Peyer's patch (tissue), 4 donors: ENCODE measurements around the gene GABARAP. TPM values are rescaled to one million over a fixed set of nuclear protein-coding genes. Genes with fewer than 3 reads are reported as not detected.

Source experiments
- DNase-seq, 3 donors: peaks; one replicate each; pipeline ENCODE4 v3.0.0-alpha.2; 2017 to 2019
- H3K27ac ChIP-seq, 4 donors: fragments of 200-600 bp; sonication (generic); one replicate each; pipeline ENCODE4 v1.5.1; 2016 to 2019
- H3K27me3 ChIP-seq, 2 donors: fragments of 200-600 bp; sonication (generic); one replicate each; pipeline ENCODE4 v1.5.1; 2019
- H3K36me3 ChIP-seq, 3 donors: fragments of 200-600 bp; sonication (generic); one replicate each; pipeline ENCODE4 v1.5.1; 2016 to 2019
- H3K4me1 ChIP-seq, 4 donors: fragments of 200-600 bp; sonication (generic); one replicate each; pipeline ENCODE4 v1.5.1; 2016 to 2019
- H3K4me3 ChIP-seq, 4 donors: fragments of 200-600 bp; sonication (generic); 1 replicate in 3 of 4; 2 replicates in 1 of 4; pipeline ENCODE4 v1.5.1; 2016 to 2019; ENCODE audit warnings: mild to moderate bottlenecking in 1 of 4
- H3K9me3 ChIP-seq, 4 donors: fragments of 200-600 bp; sonication (generic); one replicate each; pipeline ENCODE4 v1.5.1; 2016 to 2019; ENCODE audit warnings: mild to moderate bottlenecking in 1 of 4
- CTCF ChIP-seq, 6 experiments: fragments of 450-650 bp in 4 of 6; fragments of 200-600 bp in 2 of 6; sonication (generic) in 1 of 6; IDR thresholded peaks; one replicate each; pipeline ENCODE4 v1.5.1; 2017 to 2019; ENCODE audit warnings: antibody characterized with exemption in 6 of 6, mild to moderate bottlenecking in 3 of 6, moderate library complexity in 1 of 6
- POLR2A ChIP-seq, 2 donors: fragments of 450-650 bp; IDR thresholded peaks; one replicate each; pipeline ENCODE4 v1.5.1; 2017; ENCODE audit warnings: antibody characterized with exemption in 2 of 2, mild to moderate bottlenecking in 2 of 2, moderate library complexity in 2 of 2
- total RNA-seq, 4 donors: library from RNA; depleted of rRNA; stranded (reverse); fragments of >200 nt; gene quantifications; one replicate each; pipeline ENCODE4 v1.1.0, GENCODE V29; 2016

The GABARAP gene
- total RNA-seq, 4 donors from 2014 or later = 288 to 521 (median 367) TPM

- Histone ChIP-seq H3K27me3 (peaks cover 0 to 10% of the 10 kb centered on the region in 2 donors), H3K4me3 (peak within 1 kb of the TSS; percentile 48 to 93 (median 68)), H3K4me1 (peaks cover 0 to 27% (median 14%) of the 10 kb centered on the region in 4 donors), H3K36me3 (peaks cover 0 to 18% (median 0%) of the 10 kb centered on the region in 3 donors), H3K9me3 (no peaks in the 10 kb centered on the region), H3K27ac (peak within 1 kb of the TSS; percentile 73 to 99 (median 90))
- TF ChIP-seq POLR2A (IDR thresholded peaks at IDR 0.05) (peak; percentile 98), CTCF (IDR thresholded peaks at IDR 0.05) (peak in 3 of 6 experiments; percentile 32 to 51 (median 43))
- peak; percentile 30 to 96 (median 93) for DNase-seq
Observed at GRCh38 chr17:7262192-7262934, 20.1 kb upstream of the GABARAP start, which contains the start of gene CLDN7. Gene CLDN7, minus strand, starts transcription at chr17:7262478. Its CDS starts 435 bp downstream, at chr17:7262043.

- Histone ChIP-seq H3K27me3 (peaks cover 0 to 10% of the 10 kb centered on the region in 2 donors), H3K9me3 (no peaks in the 10 kb centered on the region), H3K4me1 (peaks cover 0 to 31% (median 14%) of the 10 kb centered on the region in 4 donors), H3K36me3 (peaks cover 0 to 24% (median 0%) of the 10 kb centered on the region in 3 donors), H3K4me3 (peak overlapping the region; percentile 48 to 93 (median 68)), H3K27ac (peak overlapping the region; percentile 73 to 99 (median 90))
- TF ChIP-seq CTCF (IDR thresholded peaks at IDR 0.05) (no peak), POLR2A (IDR thresholded peaks at IDR 0.05) (no peak)
- DNase-seq = peak in 1 of 3 donors; percentile 64
Observed at GRCh38 chr17:7261379-7262191, 19.3 kb upstream of the GABARAP start.

- peaks cover 0 to 31% (median 14%) of the 10 kb centered on the region in 4 donors for H3K4me1 ChIP-seq
- H3K36me3 ChIP-seq = peaks cover 0 to 32% (median 0%) of the 10 kb centered on the region in 3 donors
- H3K9me3 ChIP-seq = no peaks in the 10 kb centered on the region
- H3K27ac ChIP-seq = peak overlapping the region; percentile 73 to 99 (median 90)
- peak overlapping the region; percentile 48 to 93 (median 68) for H3K4me3 ChIP-seq
- peak; percentile 44 to 50 for TF ChIP-seq POLR2A (IDR thresholded peaks at IDR 0.05)
- no peak for TF ChIP-seq CTCF (IDR thresholded peaks at IDR 0.05)
- H3K27me3 ChIP-seq = peaks cover 0 to 10% of the 10 kb centered on the region in 2 donors
- peak; percentile 59 to 87 (median 85) for DNase-seq
Observed at GRCh38 chr17:7260651-7261378, 18.6 kb upstream of the GABARAP start.

- DNase-seq = no peak
- TF ChIP-seq CTCF (IDR thresholded peaks at IDR 0.05) (no peak), POLR2A (IDR thresholded peaks at IDR 0.05) (no peak)
- Histone ChIP-seq H3K27me3 (peaks cover 0 to 10% of the 10 kb centered on the region in 2 donors), H3K36me3 (peaks cover 0 to 37% (median 0%) of the 10 kb centered on the region in 3 donors), H3K9me3 (no peaks in the 10 kb centered on the region), H3K4me3 (peak overlapping the region in 3 of 4 donors; percentile 48 to 93 (median 79)), H3K27ac (peak overlapping the region in 3 of 4 donors; percentile 82 to 99 (median 99)), H3K4me1 (peaks cover 0 to 31% (median 14%) of the 10 kb centered on the region in 4 donors)
Observed at GRCh38 chr17:7260151-7260550, 17.9 kb upstream of the GABARAP start.

GRCh38 chr17:7259555-7259889 is 17.3 kb upstream of the GABARAP start:
- H3K36me3 ChIP-seq = peaks cover 0 to 44% (median 0%) of the 10 kb centered on the region in 3 donors
- H3K27ac ChIP-seq = peak overlapping the region in 3 of 4 donors; percentile 82 to 99 (median 99)
- DNase-seq = peak in 1 of 3 donors; percentile 55
- peak overlapping the region in 2 of 4 donors; percentile 79 to 93 for H3K4me3 ChIP-seq
- H3K27me3 ChIP-seq = peaks cover 0 to 10% of the 10 kb centered on the region in 2 donors
- H3K9me3 ChIP-seq = no peaks in the 10 kb centered on the region
- H3K4me1 ChIP-seq = peaks cover 0 to 31% (median 14%) of the 10 kb centered on the region in 4 donors
- no peak for TF ChIP-seq CTCF (IDR thresholded peaks at IDR 0.05)
